Neural cell (in vitro differentiated cells): Measurements from ENCODE around the gene ARHGEF25. TPM values are rescaled to one million over a fixed set of nuclear protein-coding genes. Genes with fewer than 3 reads are reported as not detected.

ENCODE experiments used
- H2AFZ ChIP-seq: fragments of 200-600, 300-800 bp; sonication (generic), shearing (Covaris generic); 2 replicates; pipeline ENCODE4 v1.6.0; 2014; ENCODE audit warnings: low read depth, mild to moderate bottlenecking, antibody characterized with exemption, low read length, moderate library complexity
- H3F3A ChIP-seq: fragments of 200-600 bp; shearing (Covaris generic); 2 replicates; pipeline ENCODE4 v1.6.1; 2016; ENCODE audit warnings: mild to moderate bottlenecking, moderate library complexity, mixed read lengths, antibody characterized with exemption, low read length; ENCODE audit not compliant: insufficient read depth, poor library complexity, severe bottlenecking
- H3K27ac ChIP-seq: fragments of 200-600, 300-800 bp; sonication (generic), shearing (Covaris generic); 2 replicates; pipeline ENCODE4 v1.5.1; 2014; ENCODE audit warnings: mild to moderate bottlenecking, low read length, moderate library complexity
- H3K27me3 ChIP-seq: fragments of 300-800, 200-600 bp; sonication (generic), shearing (Covaris generic); 2 replicates; pipeline ENCODE4 v1.6.0; 2014; ENCODE audit warnings: mild to moderate bottlenecking, low read depth, low read length, moderate library complexity; ENCODE audit not compliant: insufficient read depth
- H3K36me3 ChIP-seq: fragments of 300-800, 200-600 bp; sonication (generic), shearing (Covaris generic); 2 replicates; pipeline ENCODE4 v1.5.1; 2014; ENCODE audit warnings: mild to moderate bottlenecking, antibody characterized with exemption, low read length, moderate library complexity; ENCODE audit not compliant: insufficient read depth
- H3K4me2 ChIP-seq: fragments of 300-800, 200-600 bp; sonication (generic), shearing (Covaris generic); 2 replicates; pipeline ENCODE4 v1.6.0; 2014; ENCODE audit warnings: mild to moderate bottlenecking, low read length
- H3K4me3 ChIP-seq: fragments of 300-800, 200-600 bp; sonication (generic), shearing (Covaris generic); 2 replicates; pipeline ENCODE4 v1.5.1; 2014; ENCODE audit warnings: mild to moderate bottlenecking, low read length, moderate library complexity
- H3K79me2 ChIP-seq: fragments of 200-600 bp; shearing (Covaris generic); replicated peaks from 2 replicates; pipeline ENCODE4 v1.6.0; 2014; ENCODE audit warnings: mild to moderate bottlenecking, low read length, moderate library complexity; ENCODE audit not compliant: insufficient read depth
- H3K9ac ChIP-seq: fragments of 300-800, 200-600 bp; sonication (generic), shearing (Covaris generic); 2 replicates; pipeline ENCODE4 v1.6.1; 2016; ENCODE audit warnings: mild to moderate bottlenecking, low read length, mixed read lengths
- H3K9me2 ChIP-seq: fragments of 200-600 bp; shearing (Covaris generic); 2 replicates; pipeline ENCODE4 v1.6.1; 2016; ENCODE audit warnings: mild to moderate bottlenecking, low read length, mixed read lengths; ENCODE audit not compliant: insufficient read depth
- H3K9me3 ChIP-seq: fragments of 200-600, 300-800 bp; sonication (generic), shearing (Covaris generic); 2 replicates; pipeline ENCODE4 v1.6.1; 2016; ENCODE audit warnings: mild to moderate bottlenecking, mixed run types, low read length, moderate library complexity, mixed read lengths
- H4K20me1 ChIP-seq: fragments of 200-600 bp; shearing (Covaris generic); 2 replicates; pipeline ENCODE4 v1.6.1; 2016; ENCODE audit warnings: mild to moderate bottlenecking, mixed run types; ENCODE audit not compliant: insufficient read depth
- CTCF ChIP-seq: fragments of 450-650 bp; IDR thresholded peaks from 2 replicates; pipeline ENCODE4 v1.5.1; 2014; ENCODE audit warnings: antibody characterized with exemption, mild to moderate bottlenecking, moderate library complexity; ENCODE audit not compliant: poor library complexity, severe bottlenecking
- EP300 ChIP-seq: fragments of 450-650 bp; conservative IDR thresholded peaks from 2 replicates; pipeline ENCODE4 v1.6.1; 2014; ENCODE audit warnings: antibody characterized with exemption, mild to moderate bottlenecking, moderate library complexity; ENCODE audit not compliant: poor library complexity, severe bottlenecking
- EZH2 ChIP-seq: fragments of 200-600, 300-800 bp; shearing (Covaris generic), sonication (generic); IDR thresholded peaks from 2 replicates; pipeline ENCODE4 v1.6.1; 2014; ENCODE audit warnings: antibody characterized with exemption, low read length, borderline replicate concordance, mild to moderate bottlenecking; ENCODE audit not compliant: insufficient read depth, poor library complexity, severe bottlenecking
- POLR2AphosphoS5 ChIP-seq: IDR thresholded peaks from 2 replicates; pipeline ENCODE4 v1.6.1; 2012
- RAD21 ChIP-seq: fragments of 450-650 bp; conservative IDR thresholded peaks from 2 replicates; pipeline ENCODE4 v1.6.1; 2014; ENCODE audit warnings: antibody characterized with exemption, mild to moderate bottlenecking, moderate library complexity
- REST ChIP-seq: IDR thresholded peaks from 2 replicates; pipeline ENCODE4 v1.6.1; 2012; ENCODE audit warnings: borderline replicate concordance
- SMC3 ChIP-seq: fragments of 450-650 bp; conservative IDR thresholded peaks from 2 replicates; pipeline ENCODE4 v1.6.1; 2014; ENCODE audit warnings: antibody characterized with exemption, mild to moderate bottlenecking, moderate library complexity; ENCODE audit not compliant: poor library complexity
- TAF1 ChIP-seq: IDR thresholded peaks from 2 replicates; pipeline ENCODE4 v1.6.1; 2012; ENCODE audit warnings: low read depth
- polyA plus RNA-seq: library from polyadenylated mRNA; depleted of rRNA; stranded (reverse); fragments of >200 nt; gene quantifications from 2 replicates; pipeline ENCODE4 v1.2.3, GENCODE V29; 2014

Gene ARHGEF25
- polyA plus RNA-seq, 1 donor from 2014 or later: 12.9 TPM

- no peaks in the 10 kb centered on the region for H3K9me2 ChIP-seq
- no peak overlapping the region for H2AFZ ChIP-seq
- no peaks in the 10 kb centered on the region for H3K9me3 ChIP-seq
- H3K79me2 ChIP-seq: no peaks in the 10 kb centered on the region
- H3K27ac ChIP-seq: no peak overlapping the region
- no peak overlapping the region for H3K4me2 ChIP-seq
- H4K20me1 ChIP-seq: no peaks in the 10 kb centered on the region
- no peaks in the 10 kb centered on the region for H3K27me3 ChIP-seq
- TF ChIP-seq SMC3 (no peak), CTCF (no peak), REST (no peak), EP300 (no peak), TAF1 (no peak), RAD21 (no peak)
- no peak overlapping the region for H3K4me3 ChIP-seq
- H3K9ac ChIP-seq: no peak overlapping the region
- H3F3A ChIP-seq: no peaks in the 10 kb centered on the region
- H3K36me3 ChIP-seq: peaks cover 15% of the 10 kb centered on the region
Measured at GRCh38 chr12:57581802-57582201, 29.4 kb upstream of the ARHGEF25 start.

- Histone ChIP-seq H3K4me3 (no peak overlapping the region), H3K79me2 (no peaks in the 10 kb centered on the region), H3K9me2 (no peaks in the 10 kb centered on the region), H3K27me3 (no peaks in the 10 kb centered on the region), H3F3A (no peaks in the 10 kb centered on the region), H2AFZ (no peak overlapping the region), H3K4me2 (no peak overlapping the region), H3K9me3 (no peaks in the 10 kb centered on the region), H3K27ac (no peak overlapping the region), H4K20me1 (no peaks in the 10 kb centered on the region), H3K9ac (no peak overlapping the region), H3K36me3 (peaks cover 14% of the 10 kb centered on the region)
- no peak for TF ChIP-seq EP300
- TF ChIP-seq SMC3: no peak
- no peak for TF ChIP-seq EZH2
- no peak for TF ChIP-seq POLR2AphosphoS5
Measured at GRCh38 chr12:57582440-57582839, 28.8 kb upstream of the ARHGEF25 start.
